K562 (cell line): ENCODE measurements around the gene HHIPL1.

Source experiments
- EHMT2 ChIP-seq: fragments of 450-650 bp; IDR thresholded peaks from 2 replicates; pipeline ENCODE4 v1.6.1; 2018; ENCODE audit warnings: antibody characterized with exemption
- RBBP5 ChIP-seq: fragments of 200-600 bp; sonication (generic); IDR thresholded peaks from 2 replicates; pipeline ENCODE4 v1.6.1; 2012; ENCODE audit warnings: borderline replicate concordance, mild to moderate bottlenecking, low read length, control low read depth, inconsistent platforms; ENCODE audit not compliant: insufficient read depth, poor library complexity, severe bottlenecking
- RBM22 ChIP-seq: fragments of 200-400 bp; formaldehyde crosslinking; IDR thresholded peaks from 2 replicates; pipeline ENCODE4 v1.6.1; 2018; ENCODE audit warnings: low read length, low read depth; ENCODE audit not compliant: poor library complexity, severe bottlenecking
- SIX5 ChIP-seq, 2 experiments: IDR thresholded peaks; 2 replicates each; pipeline ENCODE4 v1.6.1; 2011; ENCODE audit warnings: low read length in 2 of 2, borderline replicate concordance in 1 of 2, low read depth in 1 of 2, mild to moderate bottlenecking in 1 of 2, moderate library complexity in 1 of 2; ENCODE audit not compliant: insufficient read depth in 1 of 2
- ZNF217 ChIP-seq: sonication (generic); formaldehyde crosslinking; IDR thresholded peaks from 2 replicates; pipeline ENCODE4 v1.8.0; 2022; ENCODE audit warnings: mild to moderate bottlenecking, missing genetic modification reagents
- ZNF253 ChIP-seq: fragments of 250-450 bp; sonication (Bioruptor Pico); conservative IDR thresholded peaks from 2 replicates; pipeline ENCODE4 v1.6.1; 2021; ENCODE audit warnings: mild to moderate bottlenecking
- ZNF274 ChIP-seq: IDR thresholded peaks from 2 replicates; pipeline ENCODE4 v1.6.1; 2011; ENCODE audit warnings: low read depth, mild to moderate bottlenecking, low read length, moderate library complexity, borderline replicate concordance
- TF ChIP-seq, protein P1 (sequence below), 3 experiments: IDR thresholded peaks in 2 of 3; conservative IDR thresholded peaks in 1 of 3; 2 replicates each; pipeline ENCODE4 v1.5.1; 2011 to 2012; ENCODE audit warnings: low read length in 3 of 3, mild to moderate bottlenecking in 3 of 3, control low read depth in 2 of 3, improper control_type of control experiment in 1 of 3, inconsistent platforms in 1 of 3, low read depth in 1 of 3, mixed read lengths in 1 of 3, moderate library complexity in 1 of 3; ENCODE audit not compliant: insufficient read depth in 2 of 3

DNA sequence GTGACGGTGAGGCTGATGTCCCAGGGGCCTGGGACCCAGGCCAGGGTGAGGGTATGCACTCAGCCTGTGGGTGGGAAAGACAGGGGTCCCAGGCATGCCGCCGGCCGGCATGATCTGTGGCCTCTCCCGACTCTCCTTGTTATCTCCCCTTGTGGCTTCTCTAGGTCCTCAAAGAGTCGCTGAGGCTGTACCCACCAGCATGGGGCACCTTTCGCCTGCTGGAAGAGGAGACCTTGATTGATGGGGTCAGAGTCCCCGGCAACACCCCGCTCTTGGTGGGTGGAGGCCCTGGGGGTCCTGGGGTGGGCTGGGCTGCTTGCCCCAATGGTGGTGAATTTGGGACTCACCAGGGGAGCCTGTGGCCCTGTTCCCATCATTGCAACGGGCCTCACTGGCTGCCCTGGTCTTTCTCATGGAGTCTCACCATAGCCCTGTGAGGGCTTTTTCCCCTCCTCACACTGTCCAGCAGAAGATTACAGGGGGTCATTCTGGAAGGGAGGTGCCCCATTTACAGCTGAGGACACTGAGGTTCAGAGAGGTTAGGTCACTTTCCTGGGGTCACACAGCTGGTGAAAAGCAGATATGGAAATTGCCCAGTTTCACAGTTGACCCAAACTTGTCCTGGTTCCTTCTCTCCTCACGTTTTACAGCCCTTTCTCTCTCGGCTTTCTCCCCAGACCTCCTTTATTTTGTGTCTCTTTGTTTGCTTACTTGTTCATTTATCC lies 77.0 kb downstream of the HHIPL1 start:
- no peak for TF ChIP-seq RBBP5
- no peak for TF ChIP-seq SIX5 (IDR thresholded peaks at IDR 0.05; ENCODE audit: borderline replicate concordance in 1 of 2, insufficient read depth in 1 of 2, low read depth in 1 of 2, low read length in 2 of 2)
- no peak for TF ChIP-seq EHMT2
- no peak for TF ChIP-seq RBM22
- no peak for TF ChIP-seq ZNF217 (CRISPR knock-in tag)
- no peak for TF ChIP-seq ZNF274
- no peak for TF ChIP-seq ZNF253 (CRISPR knock-in tag)
- TF ChIP-seq, protein P1, sequence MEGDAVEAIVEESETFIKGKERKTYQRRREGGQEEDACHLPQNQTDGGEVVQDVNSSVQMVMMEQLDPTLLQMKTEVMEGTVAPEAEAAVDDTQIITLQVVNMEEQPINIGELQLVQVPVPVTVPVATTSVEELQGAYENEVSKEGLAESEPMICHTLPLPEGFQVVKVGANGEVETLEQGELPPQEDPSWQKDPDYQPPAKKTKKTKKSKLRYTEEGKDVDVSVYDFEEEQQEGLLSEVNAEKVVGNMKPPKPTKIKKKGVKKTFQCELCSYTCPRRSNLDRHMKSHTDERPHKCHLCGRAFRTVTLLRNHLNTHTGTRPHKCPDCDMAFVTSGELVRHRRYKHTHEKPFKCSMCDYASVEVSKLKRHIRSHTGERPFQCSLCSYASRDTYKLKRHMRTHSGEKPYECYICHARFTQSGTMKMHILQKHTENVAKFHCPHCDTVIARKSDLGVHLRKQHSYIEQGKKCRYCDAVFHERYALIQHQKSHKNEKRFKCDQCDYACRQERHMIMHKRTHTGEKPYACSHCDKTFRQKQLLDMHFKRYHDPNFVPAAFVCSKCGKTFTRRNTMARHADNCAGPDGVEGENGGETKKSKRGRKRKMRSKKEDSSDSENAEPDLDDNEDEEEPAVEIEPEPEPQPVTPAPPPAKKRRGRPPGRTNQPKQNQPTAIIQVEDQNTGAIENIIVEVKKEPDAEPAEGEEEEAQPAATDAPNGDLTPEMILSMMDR (IDR thresholded peaks at IDR 0.05 in 2 of 3, conservative IDR thresholded peaks at IDR 0.05 in 1 of 3; ENCODE audit: insufficient read depth in 2 of 3, low read depth in 1 of 3, low read length in 3 of 3): no peak
